GM20431 (cell line): Measurements from ENCODE around the gene UNC13A.

Experiments
- in situ Hi-C: fragments of 300-500 bp; cut with MseI, MboI; formaldehyde crosslinking; loops from one replicate; pipeline ENCODE4 v1.15.0; 2020; ENCODE audit warnings: low sequenced_read_pairs; ENCODE audit not compliant: unreplicated experiment

UNC13A gene

GRCh38 chr19:17711851-17712250, 23.7 kb upstream of the UNC13A start:
- in situ Hi-C loops, result no loop called here

GRCh38 chr19:17706750-17707181, 18.6 kb upstream of the UNC13A start:
- in situ Hi-C loops, result loop anchor here (5.0 kb wide), 1 partner anchor 66 kb away; no protein-coding TSS in a partner anchor

GRCh38 chr19:17703824-17704463, 15.8 kb upstream of the UNC13A start:
- in situ Hi-C loops, result no loop called here

- in situ Hi-C loops, result no loop called here
Measured at GRCh38 chr19:17695198-17695597, 7.0 kb upstream of the UNC13A start.

GRCh38 chr19:17692566-17692965, 4.4 kb upstream of the UNC13A start:
- in situ Hi-C loops, result no loop called here

GRCh38 chr19:17688853-17689595, 870 bp upstream of the UNC13A start:
- in situ Hi-C loops, result no loop called here

GRCh38 chr19:17687141-17687856, 855 bp downstream of the UNC13A start:
- in situ Hi-C loops, result no loop called here

GRCh38 chr19:17686592-17687024, 1.5 kb downstream of the UNC13A start:
- in situ Hi-C loops, result no loop called here

GRCh38 chr19:17686023-17686521, 2.1 kb downstream of the UNC13A start:
- in situ Hi-C loops, result no loop called here

GRCh38 chr19:17685451-17686022, 2.6 kb downstream of the UNC13A start:
- in situ Hi-C loops, result no loop called here

- in situ Hi-C loops, result no loop called here
Measured at GRCh38 chr19:17684256-17684655, 3.9 kb downstream of the UNC13A start.

GRCh38 chr19:17683078-17683477, 5.1 kb downstream of the UNC13A start:
- in situ Hi-C loops, result no loop called here

GRCh38 chr19:17682273-17682672, 5.9 kb downstream of the UNC13A start:
- in situ Hi-C loops, result no loop called here

GRCh38 chr19:17681505-17682125, 6.5 kb downstream of the UNC13A start:
- in situ Hi-C loops, result no loop called here

GRCh38 chr19:17680230-17680722, 7.9 kb downstream of the UNC13A start:
- in situ Hi-C loops, result no loop called here

- in situ Hi-C loops, result no loop called here
Measured at GRCh38 chr19:17679526-17680229, 8.5 kb downstream of the UNC13A start.

GRCh38 chr19:17678836-17679235, 9.3 kb downstream of the UNC13A start:
- in situ Hi-C loops, result no loop called here

- in situ Hi-C loops, result no loop called here
Measured at GRCh38 chr19:17677002-17677401, 11.2 kb downstream of the UNC13A start.

GRCh38 chr19:17676295-17676694, 11.9 kb downstream of the UNC13A start:
- in situ Hi-C loops, result no loop called here
